Thyroid gland (tissue), 4 donors: Measurements from ENCODE around the gene GRK2.

ENCODE experiments used
- CTCF ChIP-seq, 6 experiments: fragments of 200-600 bp in 3 of 6; fragments of 450-650 bp in 3 of 6; sonication (generic) in 3 of 6; IDR thresholded peaks; one replicate each; pipeline ENCODE4 v1.5.1; 2016 to 2019; ENCODE audit warnings: antibody characterized with exemption in 6 of 6, mild to moderate bottlenecking in 2 of 6, inconsistent platforms in 1 of 6, moderate library complexity in 1 of 6
- POLR2A ChIP-seq, 2 donors: fragments of 450-650 bp; IDR thresholded peaks; one replicate each; pipeline ENCODE4 v1.6.1; 2017; ENCODE audit warnings: antibody characterized with exemption in 2 of 2, mild to moderate bottlenecking in 2 of 2, moderate library complexity in 1 of 2

GRCh38 chr11:67260406-67260805 is 5.9 kb upstream of the GRK2 start:
- no peak for TF ChIP-seq CTCF (IDR thresholded peaks at IDR 0.05)
- TF ChIP-seq POLR2A (IDR thresholded peaks at IDR 0.05), result no peak
